WTC11 (cell line): ENCODE measurements around the gene TGM4.

Experiments
- CREB1 ChIP-seq: sonication (generic); formaldehyde crosslinking; IDR thresholded peaks from 2 replicates; pipeline ENCODE4 v1.8.0; 2023; ENCODE audit warnings: mild to moderate bottlenecking, missing genetic modification reagents
- ZNF281 ChIP-seq: sonication (generic); formaldehyde crosslinking; IDR thresholded peaks from 2 replicates; pipeline ENCODE4 v1.8.0; 2023; ENCODE audit warnings: mild to moderate bottlenecking, missing genetic modification reagents

- TF ChIP-seq CREB1 (CRISPR knock-in tag) (no peak), ZNF281 (CRISPR knock-in tag) (no peak)
Measured at GRCh38 chr3:44960387-44961026, 86.1 kb downstream of the TGM4 start.
